Measurements from ENCODE around the gene DMRTC2. TPM values are rescaled to one million over a fixed set of nuclear protein-coding genes. Genes with fewer than 3 reads are reported as not detected.

The DMRTC2 gene
- total RNA-seq, 1 experiment from 2014 or later: not detected

GRCh38 chr19:41879080-41879479, 34.2 kb downstream of the DMRTC2 start:
- no peaks in the 10 kb centered on the region for H3K27me3 ChIP-seq (ENCODE audit: insufficient read depth, low read length)
- DNase-seq (ENCODE audit: low read depth, low spot score): no peak
- ChIA-PET RAD21 (ENCODE audit: low non-redundant PET in 1 of 2, low total read pairs in 2 of 2, uncharacterized antibody in 2 of 2, unreplicated experiment in 2 of 2) (no interaction called here), POLR2A (no interaction called here), CTCF (no interaction called here)
- intact Hi-C loops (cut with micrococcal nuclease): no loop called here
- H3K27ac ChIP-seq (ENCODE audit: low read depth, low read length): no peak overlapping the region
- TF ChIP-seq ATF3 (IDR thresholded peaks at IDR 0.05) (no peak), ZBTB33 (IDR thresholded peaks at IDR 0.05; ENCODE audit: extremely low read depth, insufficient replicate concordance, low read length) (no peak), SIN3A (IDR thresholded peaks at IDR 0.05; ENCODE audit: low read depth) (no peak), YY1 (IDR thresholded peaks at IDR 0.05; ENCODE audit: extremely low read depth, insufficient replicate concordance, low read depth, low read length) (no peak), CBX3 (IDR thresholded peaks at IDR 0.05; ENCODE audit: low read depth) (no peak), POLR2A (IDR thresholded peaks at IDR 0.05; ENCODE audit: borderline replicate concordance, extremely low read depth, insufficient read depth, insufficient read length) (no peak), ZNF274 (IDR thresholded peaks at IDR 0.05; ENCODE audit: low read depth, low read length) (no peak), JUND (IDR thresholded peaks at IDR 0.05) (no peak), EZH2phosphoT487 (IDR thresholded peaks at IDR 0.05; ENCODE audit: borderline replicate concordance) (no peak), SP1 (IDR thresholded peaks at IDR 0.05; ENCODE audit: low read depth) (no peak), TCF7L2 (IDR thresholded peaks at IDR 0.05; ENCODE audit: borderline replicate concordance, extremely low read depth, insufficient read depth, insufficient read length) (no peak)
- no peaks in the 10 kb centered on the region for H3K36me3 ChIP-seq (ENCODE audit: control insufficient read depth in 1 of 2, insufficient read depth in 2 of 2, low read length in 2 of 2)
- no TSS peak for BruUV-seq (replicated peaks)
- peaks cover 2 to 13% of the 10 kb centered on the region in 2 experiments; a peak in 3 of 4 replicates for H3K4me1 ChIP-seq (ENCODE audit: control insufficient read depth in 1 of 2, insufficient read depth in 2 of 2, low read length in 2 of 2)
- H3K9me2 ChIP-seq (ENCODE audit: insufficient read depth): no peaks in the 10 kb centered on the region
- H3K9me3 ChIP-seq (ENCODE audit: control insufficient read depth in 1 of 2, insufficient read depth in 1 of 2, low read depth in 1 of 2, low read length in 2 of 2): no peaks in the 10 kb centered on the region
- peaks cover 6% of the 10 kb centered on the region; the same call in 1 of the 2 replicates for H3K79me2 ChIP-seq (ENCODE audit: insufficient read depth, low read length)
- ATAC-seq: no peak
- H3K4me3 ChIP-seq (replicated peaks in 1 of 2; ENCODE audit: low read depth in 1 of 2, low read length in 2 of 2): no peak overlapping the region
- H4K20me1 ChIP-seq (ENCODE audit: insufficient read depth): no peaks in the 10 kb centered on the region
- no peak overlapping the region for H3K4me2 ChIP-seq (ENCODE audit: low read length)
- H3K9ac ChIP-seq (ENCODE audit: low read length): no peak overlapping the region
- H2AFZ ChIP-seq (ENCODE audit: low read depth, low read length, poor library complexity, severe bottlenecking): no peak overlapping the region

Data from HCT116 (cell line).